Hematopoietic multipotent progenitor cell treated with erythropoietin and hydrocortisone succinate and interleukin-3 and kit ligand, for 8 days (in vitro differentiated cells): ENCODE results near the gene CD72.
"Not testable (repeated sequence)": the region's sequence is repeated elsewhere in the genome, so short reads cannot be mapped to it uniquely, and the experiment has no call there.

Source experiments
- DNase-seq: peaks from one replicate; pipeline ENCODE4 v3.0.0-alpha.2; 2015

CD72 gene

GRCh38 chr9:35583521-35583920 is 34.7 kb downstream of the CD72 start:
- not testable (repeated sequence) for DNase-seq

- DNase-seq, result not testable (repeated sequence)
These were observed 38.5 kb downstream of the CD72 start for GRCh38 chr9:35579659-35580227.

GRCh38 chr9:35579130-35579529 is 39.1 kb downstream of the CD72 start:
- DNase-seq, result no peak

GRCh38 chr9:35577486-35577885 is 40.7 kb downstream of the CD72 start:
- DNase-seq, result no peak

- no peak for DNase-seq
These were observed 42.7 kb downstream of the CD72 start for GRCh38 chr9:35575478-35575877.

GRCh38 chr9:35574578-35575122 is 43.6 kb downstream of the CD72 start:
- no peak for DNase-seq

- no peak for DNase-seq
These were observed 47.3 kb downstream of the CD72 start for GRCh38 chr9:35570709-35571504.

- DNase-seq, result no peak
These were observed 49.0 kb downstream of the CD72 start for GRCh38 chr9:35569206-35569605.

GRCh38 chr9:35568196-35568595 is 50.0 kb downstream of the CD72 start:
- DNase-seq, result no peak

GRCh38 chr9:35566417-35566816 is 51.8 kb downstream of the CD72 start:
- DNase-seq, result no peak

GRCh38 chr9:35564658-35565061 is 53.6 kb downstream of the CD72 start:
- no peak for DNase-seq

- DNase-seq, result no peak
These were observed 54.4 kb downstream of the CD72 start for GRCh38 chr9:35563791-35564197.

- no peak for DNase-seq
These were observed 55.1 kb downstream of the CD72 start for GRCh38 chr9:35562895-35563780.

GRCh38 chr9:35561468-35562261 is 56.5 kb downstream of the CD72 start:
- DNase-seq, result no peak

- DNase-seq, result no peak
These were observed 57.4 kb downstream of the CD72 start for GRCh38 chr9:35560625-35561337.
